AG08395 (cell line): ENCODE results near the gene DCAF7.
A peak's percentile ranks its signal among the peaks of the same experiment; 100 is the strongest.

Source experiments
- DNase-seq: peaks from one replicate; pipeline ENCODE4 v3.0.0; 2012; ENCODE audit warnings: mixed read lengths, low spot score

The DCAF7 gene

GRCh38 chr17:63549946-63550816 is at the start of gene DCAF7:
Gene DCAF7, plus strand, starts transcription at chr17:63550477. Its CDS starts 201 bp downstream, at chr17:63550678.
- peak; percentile 100 for DNase-seq

GRCh38 chr17:63500543-63501390 is 49.5 kb upstream of the DCAF7 start:
- DNase-seq: no peak

- DNase-seq: no peak
Measured at GRCh38 chr17:63503341-63503705, 47.0 kb upstream of the DCAF7 start.

- DNase-seq: no peak
Measured at GRCh38 chr17:63504261-63504660, 46.0 kb upstream of the DCAF7 start.

- DNase-seq: no peak
Measured at GRCh38 chr17:63505341-63505740, 44.9 kb upstream of the DCAF7 start.

GRCh38 chr17:63506627-63507026 is 43.6 kb upstream of the DCAF7 start:
- no peak for DNase-seq

GRCh38 chr17:63511331-63511730 is 38.9 kb upstream of the DCAF7 start:
- DNase-seq: no peak

GRCh38 chr17:63512388-63512787 is 37.9 kb upstream of the DCAF7 start:
- DNase-seq: no peak

GRCh38 chr17:63512896-63513644 is 37.2 kb upstream of the DCAF7 start:
- DNase-seq: no peak

- DNase-seq: no peak
Measured at GRCh38 chr17:63514477-63514876, 35.8 kb upstream of the DCAF7 start.

- DNase-seq: no peak
Measured at GRCh38 chr17:63514974-63515373, 35.3 kb upstream of the DCAF7 start.

- DNase-seq: no peak
Measured at GRCh38 chr17:63515426-63515825, 34.9 kb upstream of the DCAF7 start.

- peak; percentile 62 for DNase-seq
Measured at GRCh38 chr17:63516910-63517824, 33.1 kb upstream of the DCAF7 start.

GRCh38 chr17:63517825-63518534 is 32.3 kb upstream of the DCAF7 start:
- no peak for DNase-seq

- no peak for DNase-seq
Measured at GRCh38 chr17:63519116-63519881, 31.0 kb upstream of the DCAF7 start.

- DNase-seq: no peak
Measured at GRCh38 chr17:63519972-63520882, 30.1 kb upstream of the DCAF7 start.

GRCh38 chr17:63523253-63523855 is 26.9 kb upstream of the DCAF7 start, which contains the start of gene KCNH6:
Gene KCNH6, plus strand, starts transcription at chr17:63523358. Its CDS starts 56 bp downstream, at chr17:63523414.
- DNase-seq: no peak

GRCh38 chr17:63524051-63524450 is 26.2 kb upstream of the DCAF7 start:
- DNase-seq: no peak
